GM18858 (cell line): Measurements from ENCODE around the gene SLC52A3.
"Not testable (repeated sequence)": the region's sequence is repeated elsewhere in the genome, so short reads cannot be mapped to it uniquely, and the experiment has no call there.

ENCODE experiments used
- ATAC-seq: cut with Tn5 transposase; IDR thresholded peaks from one replicate; pipeline ENCODE4 v1.9.1; 2021; ENCODE audit not compliant: unreplicated experiment

Gene SLC52A3

GRCh38 chr20:730005-730404, 38.3 kb downstream of the SLC52A3 start:
- no peak for ATAC-seq

DNA sequence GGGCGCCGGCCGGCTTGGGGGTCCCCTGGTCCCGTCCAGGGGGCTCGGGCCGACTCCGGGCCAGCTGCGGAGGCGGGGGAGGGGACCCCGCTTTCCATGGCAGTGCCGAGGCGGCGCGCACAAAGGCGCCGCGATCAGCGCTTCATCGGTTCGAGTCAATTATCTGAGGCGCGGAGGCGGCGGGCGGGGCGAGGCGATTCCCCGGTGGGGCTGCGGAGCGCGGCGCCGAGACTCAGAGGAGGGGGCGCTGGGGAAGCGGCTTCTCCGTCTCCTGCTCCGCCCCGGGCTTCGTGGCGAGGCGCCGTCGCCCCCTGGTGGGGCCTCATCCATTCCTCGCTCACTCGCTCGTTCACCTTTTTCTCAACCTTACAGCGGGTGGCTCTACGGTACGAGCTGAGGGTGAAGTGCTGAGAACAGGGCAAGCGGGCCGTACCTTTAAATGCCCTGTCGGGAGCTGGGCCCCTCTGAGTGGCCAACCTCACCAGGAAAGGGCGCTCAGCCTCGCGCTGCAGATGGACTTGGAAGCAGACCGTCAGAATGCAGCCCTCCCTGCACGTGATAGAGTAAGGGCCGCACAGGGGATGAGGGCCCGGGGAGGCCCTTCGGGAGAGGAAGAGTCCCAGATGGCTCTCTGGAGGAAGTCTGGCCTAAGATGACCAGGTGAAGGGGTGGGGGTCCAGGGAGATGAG, 39.9 kb downstream of the SLC52A3 start:
- ATAC-seq, result no peak

GRCh38 chr20:726160-726559, 42.1 kb downstream of the SLC52A3 start:
- no peak for ATAC-seq

- ATAC-seq, result no peak
Measured at GRCh38 chr20:725491-725890, 42.8 kb downstream of the SLC52A3 start.

GRCh38 chr20:724797-725196, 43.5 kb downstream of the SLC52A3 start:
- ATAC-seq, result not testable (repeated sequence)

GRCh38 chr20:723756-724155, 44.5 kb downstream of the SLC52A3 start:
- no peak for ATAC-seq

GRCh38 chr20:722822-723644, 45.3 kb downstream of the SLC52A3 start:
- no peak for ATAC-seq

- no peak for ATAC-seq
Measured at GRCh38 chr20:721876-722275, 46.4 kb downstream of the SLC52A3 start.

DNA sequence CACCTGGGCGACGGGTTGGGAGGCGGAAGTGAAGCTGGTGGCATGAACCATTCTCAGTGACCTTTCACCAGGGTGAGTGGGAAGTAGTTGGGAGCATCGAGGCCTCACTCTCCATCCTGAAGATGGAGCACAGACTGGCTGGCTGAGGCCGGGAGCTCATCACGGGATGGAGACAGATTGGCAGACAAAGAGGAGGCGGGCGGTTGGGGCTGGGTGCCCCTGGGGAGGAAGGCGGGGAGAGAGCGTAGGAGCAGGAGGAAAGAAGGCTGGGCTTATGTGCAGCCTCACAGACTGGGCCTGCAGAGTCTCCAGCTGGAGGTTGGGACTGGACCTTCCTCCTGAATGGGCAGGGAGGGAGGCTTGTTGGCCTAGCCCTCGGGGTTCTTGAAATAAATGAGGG, 48.5 kb downstream of the SLC52A3 start:
- no peak for ATAC-seq

DNA sequence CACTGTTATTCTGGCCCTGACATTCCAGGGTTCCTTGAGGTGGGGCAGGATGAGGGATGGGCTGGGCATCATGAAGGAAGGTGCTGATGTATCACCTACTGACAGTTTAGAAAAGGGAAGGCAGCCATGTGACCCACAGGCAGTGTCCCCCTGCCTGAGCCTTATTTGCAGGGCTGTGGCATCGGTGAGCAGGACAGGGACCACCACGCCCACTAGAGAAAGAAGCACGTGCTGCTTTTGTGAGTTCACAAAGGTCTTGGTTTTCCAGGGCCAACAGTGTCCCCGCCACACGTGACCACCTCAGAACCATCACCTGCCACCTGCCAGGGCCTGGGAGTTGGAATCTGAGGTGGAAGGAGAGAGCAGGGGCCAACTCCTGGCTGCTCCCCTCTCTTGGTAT, 49.2 kb downstream of the SLC52A3 start:
- no peak for ATAC-seq

GRCh38 chr20:717832-718231, 50.5 kb downstream of the SLC52A3 start:
- ATAC-seq, result no peak

- no peak for ATAC-seq
Measured at GRCh38 chr20:717271-717670, 51.0 kb downstream of the SLC52A3 start.

- ATAC-seq, result no peak
Measured at GRCh38 chr20:714453-714852, 53.8 kb downstream of the SLC52A3 start.

DNA sequence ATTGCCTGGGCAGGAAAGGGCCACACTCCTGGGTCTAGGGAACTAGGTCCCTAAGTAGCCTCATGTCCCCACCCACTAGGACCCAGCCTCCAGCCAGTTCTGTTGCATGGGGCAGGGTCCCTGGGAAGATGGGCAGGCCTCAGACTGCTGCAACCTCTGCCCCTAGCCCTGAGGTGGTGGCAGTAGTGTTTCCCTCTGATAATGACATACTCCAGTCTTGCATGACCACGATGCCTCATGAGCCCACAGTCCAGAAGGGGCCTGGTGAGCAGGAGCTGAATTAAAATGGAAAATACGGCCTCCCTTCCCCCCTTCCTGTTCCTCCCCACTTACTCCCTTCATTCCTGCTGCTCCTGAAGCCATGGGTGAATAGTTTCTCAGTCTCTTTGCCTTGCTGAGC, 56.7 kb downstream of the SLC52A3 start:
- no peak for ATAC-seq

DNA sequence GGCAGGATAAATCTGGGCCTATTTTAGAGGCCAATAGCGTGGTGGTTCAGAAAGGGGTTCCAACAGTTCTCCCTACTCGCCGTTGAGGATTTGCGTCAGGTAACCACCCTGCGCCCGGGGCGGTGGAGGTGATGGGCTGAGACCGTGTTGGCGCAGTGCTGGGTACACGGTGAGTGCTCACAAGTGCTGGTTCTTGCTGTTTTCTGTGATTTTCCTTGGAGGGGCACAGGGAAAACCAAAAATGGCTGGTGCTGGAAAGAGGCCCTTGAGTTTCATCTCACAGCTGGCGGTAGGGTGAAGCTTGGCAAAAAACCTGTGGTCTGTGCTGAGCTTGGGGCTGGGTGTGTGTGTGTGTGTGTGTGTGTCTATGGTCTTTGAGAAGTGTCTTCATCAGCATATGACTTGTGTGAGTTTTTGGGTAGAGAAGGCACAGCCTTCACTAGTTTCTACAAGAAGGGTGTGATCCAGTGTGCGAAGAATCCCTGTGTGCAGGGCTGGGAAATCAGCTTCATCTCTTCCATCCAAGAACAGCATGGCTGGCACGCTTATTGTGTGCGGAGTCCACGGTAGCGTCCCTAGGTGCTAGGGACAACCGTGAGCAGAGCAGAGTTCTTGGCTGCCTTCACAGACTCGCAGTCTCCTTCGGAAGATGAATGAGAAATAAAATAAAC, 57.4 kb downstream of the SLC52A3 start:
- no peak for ATAC-seq
